Stimulated activated CD4-positive, alpha-beta T cell treated with anti-CD3 and anti-CD28 coated beads, Interleukin-15, amount 100 ng/mL, for 1 hour (primary cell): ENCODE results near the gene ERAS.

Source experiments
- DNase-seq, 2 donors: peaks; one replicate each; pipeline ENCODE4 v3.0.0-alpha.2; 2020; ENCODE audit warnings: low read depth in 1 of 2, low spot score in 1 of 2

Gene ERAS

GRCh38 chrX:48826135-48826875, at the start of gene ERAS:
TSS of gene ERAS (plus strand) at chrX:48826513. CDS start at chrX:48829124, 2,611 bp downstream.
- DNase-seq, result no peak

GRCh38 chrX:48776818-48777439, 49.4 kb upstream of the ERAS start:
- DNase-seq, result no peak

- no peak for DNase-seq
These were observed 46.9 kb upstream of the ERAS start for GRCh38 chrX:48779399-48779798.

GRCh38 chrX:48781705-48782104, 44.6 kb upstream of the ERAS start:
- no peak for DNase-seq

- DNase-seq, result no peak
These were observed 44.1 kb upstream of the ERAS start for GRCh38 chrX:48782216-48782615.

- DNase-seq, result no peak
These were observed 43.5 kb upstream of the ERAS start for GRCh38 chrX:48782795-48783194.

- DNase-seq, result no peak
These were observed 41.6 kb upstream of the ERAS start for GRCh38 chrX:48784726-48785125.

GRCh38 chrX:48785186-48785539, 41.1 kb upstream of the ERAS start:
- no peak for DNase-seq

GRCh38 chrX:48785540-48786214, 40.6 kb upstream of the ERAS start:
- DNase-seq, result no peak

- no peak for DNase-seq
These were observed 39.9 kb upstream of the ERAS start, which contains the start of gene GATA1 for GRCh38 chrX:48786341-48786800. TSS of gene GATA1 (plus strand) at chrX:48786590. CDS start at chrX:48791110, 4,520 bp downstream.

- no peak for DNase-seq
These were observed 39.3 kb upstream of the ERAS start for GRCh38 chrX:48786825-48787504.

- no peak for DNase-seq
These were observed 38.5 kb upstream of the ERAS start for GRCh38 chrX:48787505-48788443.

GRCh38 chrX:48789366-48790220, 36.7 kb upstream of the ERAS start:
- DNase-seq, result no peak

GRCh38 chrX:48790477-48790876, 35.8 kb upstream of the ERAS start:
- DNase-seq, result no peak

GRCh38 chrX:48791063-48791820, 35.1 kb upstream of the ERAS start:
- no peak for DNase-seq

- no peak for DNase-seq
These were observed 34.1 kb upstream of the ERAS start for GRCh38 chrX:48792219-48792618.

GRCh38 chrX:48793935-48794334, 32.4 kb upstream of the ERAS start:
- DNase-seq, result no peak

- DNase-seq, result no peak
These were observed 31.9 kb upstream of the ERAS start for GRCh38 chrX:48794340-48794910.
